ENCODE results near the gene ZNF397.

ZNF397 gene

GRCh38 chr18:35236571-35237363, 4.1 kb upstream of the ZNF397 start:
- no peak for TF ChIP-seq CTCF (conservative IDR thresholded peaks at IDR 0.05)
- no peak overlapping the region for H3K27ac ChIP-seq

GRCh38 chr18:35239314-35239713, 1.5 kb upstream of the ZNF397 start:
- TF ChIP-seq CTCF (conservative IDR thresholded peaks at IDR 0.05), result no peak
- no peak overlapping the region for H3K27ac ChIP-seq

- peak overlapping the region; percentile 89 for H3K27ac ChIP-seq
- no peak for TF ChIP-seq CTCF (conservative IDR thresholded peaks at IDR 0.05)
These were observed 592 bp downstream of the ZNF397 start for GRCh38 chr18:35241448-35241804.

- H3K27ac ChIP-seq, result no peak overlapping the region
- no peak for TF ChIP-seq CTCF (conservative IDR thresholded peaks at IDR 0.05)
These were observed 1.6 kb downstream of the ZNF397 start for GRCh38 chr18:35242426-35242825.

- no peak overlapping the region for H3K27ac ChIP-seq
- TF ChIP-seq CTCF (conservative IDR thresholded peaks at IDR 0.05), result no peak
These were observed 3.8 kb downstream of the ZNF397 start for GRCh38 chr18:35244671-35245070.

- TF ChIP-seq CTCF (conservative IDR thresholded peaks at IDR 0.05), result no peak
- no peak overlapping the region for H3K27ac ChIP-seq
These were observed 5.0 kb downstream of the ZNF397 start for GRCh38 chr18:35245719-35246317.

- no peak for TF ChIP-seq CTCF (conservative IDR thresholded peaks at IDR 0.05)
- H3K27ac ChIP-seq, result no peak overlapping the region
These were observed 6.0 kb downstream of the ZNF397 start for GRCh38 chr18:35246831-35247230.
